Heart left ventricle (tissue), 13 donors: ENCODE data around the gene CPM.

Experiments
- POLR2A ChIP-seq, 2 donors: fragments of 450-650 bp; IDR thresholded peaks; one replicate each; pipeline ENCODE4 v1.6.1; 2017; ENCODE audit warnings: antibody characterized with exemption in 2 of 2, mild to moderate bottlenecking in 2 of 2, moderate library complexity in 2 of 2
- TF ChIP-seq, protein P1 (sequence below), 12 donors: fragments of 200-600 bp; sonication (generic) in 4 of 12; IDR thresholded peaks; one replicate each; pipeline versions ENCODE4 v1.5.0 to v1.8.0; 2018 to 2022; ENCODE audit warnings: antibody characterized with exemption in 12 of 12, mild to moderate bottlenecking in 5 of 12
- donor health status: ischemic (EF 13 %, LVEDD 7.1; RV severe dilation, severe dysfunction).
- donor health status: DM: no; HTN: yes; CAD: no.
- donor health status: DM: no; HTN: no; CAD: no.
- donor health status: ischemic (EF 25% LVEDD 6.9; RV normal size, moderate dysfunction).
- donor health status: ischemic (EF 25% LVEDD 5.7; RV mildly dilated, moderate dysfunction).
- donor health status: ischemic (EF 35%, LVEDD 5.7; RV mildly dilated, moderate dysfunction).
- donor health status: nonischemic (EF 11% LVEDD 7.7; RV severe dilation, severe dysfunction).
- donor health status: DM: yes; HTN: yes; CAD: no.
- donor health status: PGD.
- donor health status: ischemic (EF 29% LVEDD 5.4; RV normal size, mild dysfunction).
- donor health status: nonischemic (EF 23%, LVEDD 6.1; RV moderate dilation, normal function).

DNA sequence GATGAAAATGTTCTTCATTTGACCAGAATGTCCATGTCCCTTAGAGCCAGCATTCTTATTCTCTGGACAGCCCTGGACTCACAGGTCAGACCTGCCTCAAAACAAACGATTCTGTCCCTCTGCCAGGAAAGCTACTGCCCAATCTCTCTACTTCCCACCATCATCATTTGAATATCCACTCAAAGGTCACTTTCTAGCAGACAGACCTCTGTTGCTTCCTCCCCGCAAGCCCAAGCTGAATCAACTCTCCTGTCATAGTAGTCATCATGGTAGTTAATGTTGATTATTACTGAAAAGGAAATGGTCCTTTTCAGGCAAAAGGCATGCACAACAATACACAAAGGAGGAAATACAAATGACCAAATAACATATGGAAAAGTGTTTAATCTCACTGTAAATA, 39.6 kb upstream of the CPM start:
- TF ChIP-seq, protein P1, sequence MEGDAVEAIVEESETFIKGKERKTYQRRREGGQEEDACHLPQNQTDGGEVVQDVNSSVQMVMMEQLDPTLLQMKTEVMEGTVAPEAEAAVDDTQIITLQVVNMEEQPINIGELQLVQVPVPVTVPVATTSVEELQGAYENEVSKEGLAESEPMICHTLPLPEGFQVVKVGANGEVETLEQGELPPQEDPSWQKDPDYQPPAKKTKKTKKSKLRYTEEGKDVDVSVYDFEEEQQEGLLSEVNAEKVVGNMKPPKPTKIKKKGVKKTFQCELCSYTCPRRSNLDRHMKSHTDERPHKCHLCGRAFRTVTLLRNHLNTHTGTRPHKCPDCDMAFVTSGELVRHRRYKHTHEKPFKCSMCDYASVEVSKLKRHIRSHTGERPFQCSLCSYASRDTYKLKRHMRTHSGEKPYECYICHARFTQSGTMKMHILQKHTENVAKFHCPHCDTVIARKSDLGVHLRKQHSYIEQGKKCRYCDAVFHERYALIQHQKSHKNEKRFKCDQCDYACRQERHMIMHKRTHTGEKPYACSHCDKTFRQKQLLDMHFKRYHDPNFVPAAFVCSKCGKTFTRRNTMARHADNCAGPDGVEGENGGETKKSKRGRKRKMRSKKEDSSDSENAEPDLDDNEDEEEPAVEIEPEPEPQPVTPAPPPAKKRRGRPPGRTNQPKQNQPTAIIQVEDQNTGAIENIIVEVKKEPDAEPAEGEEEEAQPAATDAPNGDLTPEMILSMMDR (IDR thresholded peaks at IDR 0.05), result no peak
- TF ChIP-seq POLR2A (IDR thresholded peaks at IDR 0.05), result no peak
